Measurements from ENCODE around the gene SLC11A1. TPM values are rescaled to one million over a fixed set of nuclear protein-coding genes. Genes with fewer than 3 reads are reported as not detected.

SLC11A1 gene
- total and polyA plus RNA-seq, 7 donors = 0.96 to 3.9 (median 2.2) TPM

DNA sequence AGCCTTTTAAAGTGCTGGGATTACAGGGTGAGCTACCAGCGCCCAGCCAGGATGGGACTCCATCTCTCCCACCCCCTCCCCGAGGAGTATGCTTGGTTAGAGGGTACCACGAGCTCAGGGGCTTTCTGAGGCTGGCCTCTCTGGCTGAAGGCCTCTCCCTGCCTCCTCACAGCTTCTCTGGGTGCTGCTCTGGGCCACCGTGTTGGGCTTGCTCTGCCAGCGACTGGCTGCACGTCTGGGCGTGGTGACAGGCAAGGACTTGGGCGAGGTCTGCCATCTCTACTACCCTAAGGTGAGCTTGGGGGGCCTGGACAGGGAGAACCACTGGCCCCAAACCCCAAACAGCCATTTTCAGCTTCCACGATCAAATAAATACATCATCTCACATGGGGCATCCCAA is 2.9 kb downstream of the SLC11A1 start:
- Histone ChIP-seq H3K27ac (no peak overlapping the region), H3K4me3 (no peak overlapping the region), H3K27me3 (ENCODE audit: insufficient read depth in 3 of 3, low read length in 2 of 3) (no peaks in the 10 kb centered on the region), H3K4me1 (no peaks in the 10 kb centered on the region), H3K9me3 (no peaks in the 10 kb centered on the region), H3K36me3 (ENCODE audit: insufficient read depth in 1 of 2, low read depth in 1 of 2) (no peaks in the 10 kb centered on the region)
- 79 to 86% (median 80%) methylated on average over 9 of the region's 9 CpGs for WGBS, 3 donors
- intact Hi-C loops (cut with DNase I) = no loop called here
- ATAC-seq (no peak), DNase-seq (no peak)
- TF ChIP-seq, protein P1, sequence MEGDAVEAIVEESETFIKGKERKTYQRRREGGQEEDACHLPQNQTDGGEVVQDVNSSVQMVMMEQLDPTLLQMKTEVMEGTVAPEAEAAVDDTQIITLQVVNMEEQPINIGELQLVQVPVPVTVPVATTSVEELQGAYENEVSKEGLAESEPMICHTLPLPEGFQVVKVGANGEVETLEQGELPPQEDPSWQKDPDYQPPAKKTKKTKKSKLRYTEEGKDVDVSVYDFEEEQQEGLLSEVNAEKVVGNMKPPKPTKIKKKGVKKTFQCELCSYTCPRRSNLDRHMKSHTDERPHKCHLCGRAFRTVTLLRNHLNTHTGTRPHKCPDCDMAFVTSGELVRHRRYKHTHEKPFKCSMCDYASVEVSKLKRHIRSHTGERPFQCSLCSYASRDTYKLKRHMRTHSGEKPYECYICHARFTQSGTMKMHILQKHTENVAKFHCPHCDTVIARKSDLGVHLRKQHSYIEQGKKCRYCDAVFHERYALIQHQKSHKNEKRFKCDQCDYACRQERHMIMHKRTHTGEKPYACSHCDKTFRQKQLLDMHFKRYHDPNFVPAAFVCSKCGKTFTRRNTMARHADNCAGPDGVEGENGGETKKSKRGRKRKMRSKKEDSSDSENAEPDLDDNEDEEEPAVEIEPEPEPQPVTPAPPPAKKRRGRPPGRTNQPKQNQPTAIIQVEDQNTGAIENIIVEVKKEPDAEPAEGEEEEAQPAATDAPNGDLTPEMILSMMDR (IDR thresholded peaks at IDR 0.05) = no peak

DNA sequence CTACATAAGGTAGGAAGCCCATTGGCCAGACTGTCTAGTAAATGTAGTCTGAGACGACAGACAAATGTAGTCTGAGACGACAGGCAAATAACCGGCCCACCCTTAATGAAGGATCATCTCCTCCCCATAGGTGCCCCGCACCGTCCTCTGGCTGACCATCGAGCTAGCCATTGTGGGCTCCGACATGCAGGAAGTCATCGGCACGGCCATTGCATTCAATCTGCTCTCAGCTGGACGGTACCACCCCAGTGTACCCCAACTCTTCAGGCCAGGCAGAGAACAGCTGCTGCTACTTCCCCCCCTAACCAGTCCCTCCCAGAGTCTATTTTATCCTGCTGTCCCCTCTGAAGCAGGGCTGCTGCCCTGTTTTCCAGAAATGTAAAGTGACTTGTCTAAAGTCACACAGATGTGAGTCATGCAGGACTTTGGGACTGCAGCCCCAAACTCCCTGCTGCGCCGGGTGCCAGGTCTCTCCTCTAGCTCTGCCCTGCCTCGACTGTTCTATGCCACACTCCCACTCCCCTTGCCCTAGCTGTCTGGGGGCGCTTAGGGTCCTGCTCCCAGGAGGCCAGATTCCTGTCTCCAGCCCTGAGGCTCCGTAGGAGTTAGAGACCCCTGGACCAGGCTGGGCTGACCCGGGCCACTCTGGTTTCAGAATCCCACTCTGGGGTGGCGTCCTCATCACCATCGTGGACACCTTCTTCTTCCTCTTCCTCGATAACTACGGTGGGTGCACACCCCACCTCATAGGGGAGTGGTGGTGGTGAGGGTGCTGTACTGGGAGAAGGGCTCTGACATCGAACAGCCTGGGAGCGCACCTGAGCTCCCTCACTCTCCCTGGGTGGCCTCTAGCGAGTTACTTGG is 4.7 kb downstream of the SLC11A1 start:
- Histone ChIP-seq H3K27ac (no peak overlapping the region), H3K27me3 (ENCODE audit: insufficient read depth in 3 of 3, low read length in 2 of 3) (no peaks in the 10 kb centered on the region), H3K36me3 (ENCODE audit: insufficient read depth in 1 of 2, low read depth in 1 of 2) (no peaks in the 10 kb centered on the region), H3K4me1 (no peaks in the 10 kb centered on the region), H3K4me3 (no peak overlapping the region), H3K9me3 (no peaks in the 10 kb centered on the region)
- intact Hi-C loops (cut with DNase I) = no loop called here
- DNase-seq (no peak), ATAC-seq (no peak)
- 67 to 72% (median 68%) methylated on average over 23 of the region's 23 CpGs for WGBS, 3 donors
- TF ChIP-seq, protein P1 (IDR thresholded peaks at IDR 0.05) = no peak

DNA sequence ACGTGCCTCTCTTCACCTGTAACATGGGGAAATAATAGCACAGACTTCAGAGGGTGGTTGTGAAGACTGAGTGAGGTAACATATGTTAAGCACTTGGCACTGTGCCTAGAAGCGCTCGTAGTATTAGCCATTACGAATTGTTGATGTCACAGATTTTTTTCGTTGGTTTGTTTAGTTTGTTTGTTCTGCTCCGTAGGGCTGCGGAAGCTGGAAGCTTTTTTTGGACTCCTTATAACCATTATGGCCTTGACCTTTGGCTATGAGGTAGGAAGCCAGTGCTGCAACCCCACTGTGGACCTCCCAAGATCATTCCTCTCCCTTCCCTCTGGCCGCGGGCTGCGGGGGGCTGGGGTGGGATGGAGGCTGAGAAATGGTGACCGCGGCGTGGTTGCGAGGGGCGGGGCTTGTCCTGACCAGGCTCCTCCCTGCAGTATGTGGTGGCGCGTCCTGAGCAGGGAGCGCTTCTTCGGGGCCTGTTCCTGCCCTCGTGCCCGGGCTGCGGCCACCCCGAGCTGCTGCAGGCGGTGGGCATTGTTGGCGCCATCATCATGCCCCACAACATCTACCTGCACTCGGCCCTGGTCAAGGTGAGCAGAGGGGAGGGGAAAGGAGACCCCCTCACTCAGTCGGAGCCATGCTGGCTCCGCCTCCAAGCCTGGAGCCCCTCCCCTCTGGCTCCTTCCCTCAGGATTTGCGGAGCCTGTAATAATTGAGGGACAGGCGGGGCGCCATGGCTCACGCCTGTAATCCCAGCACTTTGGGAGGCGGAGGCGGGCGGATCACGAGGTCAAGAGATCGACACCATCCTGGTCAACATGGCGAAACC is 5.5 kb downstream of the SLC11A1 start:
- ATAC-seq = peak; percentile 70 to 89 (median 78)
- TF ChIP-seq, protein P1 (IDR thresholded peaks at IDR 0.05) = no peak
- H3K27me3 ChIP-seq (ENCODE audit: insufficient read depth in 3 of 3, low read length in 2 of 3) = no peaks in the 10 kb centered on the region
- no peaks in the 10 kb centered on the region for H3K36me3 ChIP-seq (ENCODE audit: insufficient read depth in 1 of 2, low read depth in 1 of 2)
- 10 to 13% (median 11%) methylated on average over 37 to 38 of the region's 38 CpGs for WGBS, 3 donors
- no peaks in the 10 kb centered on the region for H3K9me3 ChIP-seq
- peak overlapping the region; percentile 65 for H3K4me3 ChIP-seq
- intact Hi-C loops (cut with DNase I) = no loop called here
- DNase-seq = peak; percentile 59 to 72
- no peaks in the 10 kb centered on the region for H3K4me1 ChIP-seq
- H3K27ac ChIP-seq = no peak overlapping the region

DNA sequence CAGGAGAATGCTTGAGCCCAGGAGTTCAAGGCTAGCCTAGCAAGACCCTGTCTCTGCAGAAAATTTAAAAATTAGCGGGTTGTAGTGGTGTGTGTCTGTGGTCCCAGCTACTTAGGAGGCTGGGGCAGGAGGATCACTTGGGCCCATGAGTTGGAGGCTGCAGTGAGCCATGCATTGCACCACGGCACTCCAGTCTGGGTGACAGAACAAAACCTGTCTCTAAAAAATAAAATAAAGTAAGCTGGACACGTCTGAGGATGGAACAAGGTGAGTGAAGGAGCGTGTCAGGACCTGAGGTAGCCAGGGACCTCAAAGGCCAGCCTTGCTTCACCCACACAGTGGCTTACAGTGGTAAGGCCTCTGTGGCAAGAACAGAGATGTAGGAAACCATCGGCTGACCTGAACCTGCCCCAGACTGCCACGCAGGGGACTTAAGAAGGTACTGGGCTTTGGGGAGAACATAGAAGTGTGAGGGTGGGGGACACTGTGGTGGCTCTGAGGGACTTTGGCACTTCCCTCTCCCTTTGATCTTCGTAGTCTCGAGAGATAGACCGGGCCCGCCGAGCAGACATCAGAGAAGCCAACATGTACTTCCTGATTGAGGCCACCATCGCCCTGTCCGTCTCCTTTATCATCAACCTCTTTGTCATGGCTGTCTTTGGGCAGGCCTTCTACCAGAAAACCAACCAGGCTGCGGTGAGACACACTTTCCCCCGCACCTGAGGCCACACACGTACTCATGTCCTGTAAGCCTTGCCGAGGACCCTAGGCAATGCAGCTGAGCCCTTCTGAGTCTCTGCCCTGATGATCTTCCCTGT is 7.5 kb downstream of the SLC11A1 start:
- Histone ChIP-seq H3K27me3 (ENCODE audit: insufficient read depth in 3 of 3, low read length in 2 of 3) (no peaks in the 10 kb centered on the region), H3K36me3 (ENCODE audit: insufficient read depth in 1 of 2, low read depth in 1 of 2) (no peaks in the 10 kb centered on the region), H3K4me3 (no peak overlapping the region), H3K4me1 (no peaks in the 10 kb centered on the region), H3K9me3 (no peaks in the 10 kb centered on the region), H3K27ac (no peak overlapping the region)
- no peak for DNase-seq
- intact Hi-C loops (cut with DNase I) = loop anchor here (10.0 kb wide), 2 partner anchors 205 to 785 kb away; partner anchors contain the start of genes CNPPD1 (in 1 of the 2), RETREG2 (in 1 of the 2) and SLC23A3 (in 1 of the 2)
- WGBS, 3 donors = 93 to 95% (median 94%) methylated on average over 14 to 17 of the region's 17 CpGs
- ATAC-seq = no peak
- TF ChIP-seq, protein P1 (IDR thresholded peaks at IDR 0.05) = no peak
